H4 (cell line): ENCODE data around the gene ZNF841. TPM values are rescaled to one million over a fixed set of nuclear protein-coding genes. Genes with fewer than 3 reads are reported as not detected.
"Not testable (repeated sequence)": the region's sequence is repeated elsewhere in the genome, so short reads cannot be mapped to it uniquely, and the experiment has no call there.

Source experiments
- DNase-seq: peaks from one replicate; pipeline ENCODE4 v3.0.0-alpha.2; 2015; ENCODE audit warnings: low spot score
- total RNA-seq: library from RNA; depleted of rRNA; stranded (reverse); fragments of >200 nt; shearing (Covaris generic); gene quantifications from 2 replicates; pipeline ENCODE4 v1.2.3, GENCODE V29; 2014; rRNA removed

The ZNF841 gene
- total RNA-seq, 1 experiment from 2014 or later, result 22.0 TPM

DNA sequence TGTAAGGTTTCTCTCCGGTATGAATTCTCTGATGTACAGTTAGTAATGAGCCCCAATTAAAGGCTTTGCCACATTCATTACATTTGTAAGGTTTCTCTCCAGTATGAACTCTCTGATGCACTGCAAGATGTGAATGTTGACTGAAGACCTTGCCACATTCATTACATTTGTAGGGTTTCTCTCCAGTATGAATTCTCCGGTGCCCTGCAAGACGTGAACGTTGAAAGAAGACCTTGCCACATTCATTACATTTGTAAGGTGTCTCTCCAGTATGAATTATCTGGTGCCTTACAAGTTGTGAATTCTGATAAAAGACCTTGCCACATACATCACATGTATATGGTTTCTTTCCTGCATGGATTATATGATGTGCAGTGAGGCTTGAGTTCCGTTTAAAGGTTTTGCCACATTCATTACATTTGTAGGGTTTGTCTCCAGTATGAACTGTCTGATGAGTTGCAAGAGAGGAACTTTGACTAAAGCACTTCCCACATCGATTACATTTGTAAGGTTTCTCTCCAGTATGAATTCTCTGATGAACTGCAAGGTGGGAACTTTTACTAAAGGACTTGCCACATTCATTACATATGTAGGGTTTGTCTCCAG is 29.2 kb downstream of the ZNF841 start:
- no peak for DNase-seq

DNA sequence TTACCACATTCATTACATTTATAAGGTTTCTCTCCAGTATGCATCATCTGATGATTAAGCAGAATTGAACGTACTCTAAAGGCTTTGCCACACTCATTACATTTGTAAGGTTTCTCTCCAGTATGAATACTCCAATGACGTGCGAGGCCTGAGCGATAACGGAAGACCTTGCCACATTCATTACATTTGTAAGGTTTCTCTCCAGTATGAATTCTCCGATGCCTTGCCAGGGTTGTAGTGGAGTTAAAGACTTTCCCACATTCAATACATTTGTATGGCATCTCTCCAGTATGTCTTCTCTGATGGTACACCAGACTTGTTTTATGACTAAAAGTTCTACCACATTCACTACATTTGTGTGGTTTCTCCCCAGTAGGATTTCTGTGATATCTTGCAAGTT is 30.2 kb downstream of the ZNF841 start:
- no peak for DNase-seq

DNA sequence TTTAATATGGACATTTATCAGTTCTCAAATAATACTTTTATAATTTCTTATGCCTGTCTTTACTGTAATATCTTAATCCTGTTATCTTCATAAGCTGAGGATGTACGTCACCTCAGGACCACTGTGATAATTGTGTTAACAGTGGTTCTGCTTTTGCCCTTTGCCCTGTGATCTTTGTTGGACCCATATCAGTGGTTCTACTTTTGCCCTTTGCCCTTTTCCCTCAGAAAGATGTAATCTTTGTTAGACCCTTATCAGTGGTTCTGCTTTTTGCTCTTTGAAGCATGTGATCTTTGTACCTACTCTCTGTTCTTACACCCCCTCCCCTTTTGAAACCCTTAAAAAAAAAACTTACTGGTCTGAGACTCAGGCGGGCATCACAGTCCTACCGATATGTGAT is 39.1 kb downstream of the ZNF841 start:
- DNase-seq, result not testable (repeated sequence)

DNA sequence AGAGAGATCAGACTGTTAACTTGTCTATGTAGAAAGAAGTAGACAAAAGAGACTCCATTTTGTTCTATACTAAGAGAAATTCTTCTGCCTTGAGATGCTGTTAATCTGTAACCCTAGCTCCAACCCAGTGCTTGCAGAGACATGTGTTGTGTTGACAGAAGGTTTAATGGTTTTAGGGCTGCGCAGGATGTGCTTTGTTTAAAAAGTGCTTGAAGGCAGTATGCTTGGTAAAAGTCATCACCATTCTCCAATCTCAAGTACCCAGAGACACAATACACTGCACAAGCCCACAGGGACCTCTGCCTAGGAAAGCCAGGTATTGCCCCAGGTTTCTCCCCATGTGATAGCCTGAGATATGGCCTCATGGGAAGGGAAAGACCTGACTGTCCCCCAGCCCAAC is 43.8 kb downstream of the ZNF841 start:
- DNase-seq, result not testable (repeated sequence)

DNA sequence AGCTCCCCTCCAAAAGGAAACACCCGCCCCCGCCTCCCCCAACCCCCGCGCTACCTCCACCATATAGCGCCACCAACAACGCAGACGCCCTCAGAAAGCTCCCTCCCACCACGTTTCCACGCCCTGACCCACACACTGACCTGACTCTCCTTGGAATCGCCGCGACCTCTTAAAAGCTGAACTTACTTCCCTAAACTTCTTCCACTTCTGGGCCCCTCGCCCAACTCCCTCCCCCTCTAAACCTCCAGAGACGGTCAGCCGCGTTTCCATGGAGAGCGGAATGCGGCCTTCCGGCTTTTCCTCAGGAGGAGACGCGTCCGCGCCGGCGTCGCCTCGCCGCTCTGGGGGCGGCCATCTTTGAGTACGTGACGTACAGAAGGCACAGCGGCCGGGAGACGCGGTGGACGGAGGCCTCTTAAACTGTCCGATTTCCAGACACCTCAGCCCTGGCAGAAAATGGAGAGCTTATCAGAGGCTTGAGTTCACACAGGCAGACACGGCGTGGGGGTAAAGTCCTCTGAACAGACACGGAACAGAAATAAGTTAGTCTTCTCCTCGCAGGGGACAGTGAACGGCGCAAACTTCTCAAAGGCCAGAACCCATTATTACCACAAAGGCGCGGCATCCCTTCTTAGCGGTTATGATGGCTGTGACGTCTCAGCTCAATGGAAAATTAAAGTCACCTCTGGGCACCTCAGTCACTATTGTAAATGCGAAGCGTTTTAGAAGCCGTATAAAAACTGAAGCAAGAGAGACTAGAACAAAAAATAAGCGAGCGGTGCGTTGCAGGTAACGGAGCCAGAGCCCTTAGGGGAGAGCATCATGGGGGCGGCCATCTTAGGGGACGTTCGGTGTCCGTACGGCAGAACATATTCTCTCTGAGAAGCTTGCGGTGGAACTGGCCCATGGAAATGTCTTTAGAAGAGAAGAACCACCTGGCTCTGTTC is 46.7 kb downstream of the ZNF841 start, which contains the start of gene ZNF432:
Gene ZNF432, minus strand, starts transcription at position 284 of the 947 bp plus-strand sequence. CDS start 1,970 bp downstream, outside the sequence.
- peak; percentile 98 for DNase-seq

DNA sequence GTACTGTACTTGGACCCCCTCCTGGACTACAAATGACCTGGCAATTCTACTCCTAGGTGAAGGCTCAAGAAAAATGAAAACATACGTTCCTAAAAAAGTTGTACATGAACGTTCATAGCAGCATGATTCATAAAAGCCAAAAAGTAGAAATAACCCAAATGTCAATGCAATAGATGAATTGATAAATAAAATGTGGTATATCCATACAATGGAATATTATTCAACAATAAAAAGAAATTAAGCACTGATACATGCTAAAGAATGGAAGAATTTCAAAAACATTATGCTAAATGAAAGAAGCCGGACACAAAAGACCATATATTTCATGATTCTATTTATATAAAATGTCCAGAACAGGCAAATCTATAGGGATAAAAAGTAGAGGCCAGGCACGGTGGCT is 56.4 kb downstream of the ZNF841 start:
- no peak for DNase-seq

DNA sequence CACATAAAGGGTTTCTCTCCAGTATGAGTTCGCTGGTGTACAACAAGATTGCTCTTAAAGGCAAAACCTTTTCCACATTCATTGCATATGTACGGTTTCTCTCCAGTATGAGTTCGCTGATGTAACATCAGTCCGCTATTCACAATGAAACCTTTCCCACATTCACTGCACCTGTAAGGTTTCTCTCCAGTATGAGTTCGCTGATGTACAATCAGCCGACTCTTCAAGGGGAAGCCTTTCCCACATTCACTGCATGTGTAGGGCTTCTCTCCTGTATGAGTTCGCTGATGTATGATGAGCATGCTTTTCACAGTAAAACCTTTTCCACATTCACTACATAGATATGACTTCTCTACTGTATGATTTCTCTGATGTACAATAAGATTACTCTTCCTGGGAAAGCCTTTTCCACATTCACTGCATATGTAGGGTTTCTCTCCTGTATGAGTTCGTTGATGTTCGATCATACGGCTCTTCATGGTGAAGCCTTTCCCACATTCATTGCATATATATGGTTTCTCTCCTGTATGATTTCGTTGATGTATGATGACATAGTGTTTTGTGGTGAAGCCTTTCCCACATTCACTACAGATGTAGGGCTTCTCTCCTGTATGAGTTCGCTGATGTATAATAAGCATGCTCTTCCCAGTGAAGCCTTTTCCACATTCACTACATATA is 61.4 kb downstream of the ZNF841 start:
- peak; percentile 40 for DNase-seq

DNA sequence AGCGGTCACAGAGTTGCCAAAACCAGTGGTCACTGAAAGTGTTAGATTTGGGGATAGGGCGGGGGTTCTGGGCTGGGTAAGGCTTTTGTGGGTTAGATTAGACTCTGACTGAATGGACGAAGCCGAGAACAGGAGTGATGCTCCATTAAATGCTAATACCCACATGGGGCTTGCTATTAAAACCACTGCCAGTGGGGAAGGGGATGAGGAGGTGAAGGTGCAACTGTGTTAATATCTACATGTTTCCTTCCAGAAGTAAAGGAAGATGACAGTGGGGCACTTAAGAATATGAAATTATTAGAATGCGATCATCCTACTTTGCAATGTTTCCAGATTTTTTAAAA is 66.8 kb downstream of the ZNF841 start:
- no peak for DNase-seq

DNA sequence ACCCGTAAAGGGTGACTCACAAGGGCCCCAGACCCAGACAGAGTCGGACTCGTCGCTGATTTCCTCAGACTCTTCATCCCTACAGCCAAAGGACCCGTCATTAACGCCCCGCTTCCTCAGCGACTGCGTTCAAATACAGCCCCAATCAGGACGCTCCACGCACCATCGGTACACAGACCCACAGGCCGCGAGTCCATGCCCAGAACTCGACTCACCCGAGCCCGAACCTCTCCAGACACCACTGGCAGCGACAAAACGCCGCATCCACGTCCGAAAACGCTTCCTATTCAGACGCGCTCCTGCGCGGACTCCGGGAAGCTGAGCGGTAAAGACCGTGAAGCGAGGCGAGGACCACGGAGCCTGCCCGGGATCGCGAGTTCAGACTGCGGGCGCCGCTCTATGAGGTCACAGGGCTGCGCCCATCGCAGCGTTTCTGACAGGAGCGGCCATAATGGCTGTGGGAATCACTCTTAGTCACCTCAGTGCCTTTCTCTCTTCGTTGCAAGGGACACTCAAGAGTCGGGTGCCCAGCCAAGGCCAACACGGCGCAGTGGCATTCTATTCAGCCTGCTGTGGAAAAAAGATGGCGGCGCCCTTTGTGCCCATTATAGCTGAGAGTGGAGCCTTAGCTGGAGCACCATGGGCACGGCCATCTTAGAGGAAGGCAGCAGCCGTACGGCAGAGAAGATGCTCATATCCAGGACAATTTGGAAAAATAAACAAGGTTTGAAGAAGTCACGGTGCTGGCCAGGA is 67.4 kb downstream of the ZNF841 start, which contains the start of gene ZNF614:
Gene ZNF614, minus strand, starts transcription at position 353 of the 753 bp plus-strand sequence. CDS start 2,634 bp downstream, outside the sequence.
- peak; percentile 94 for DNase-seq

DNA sequence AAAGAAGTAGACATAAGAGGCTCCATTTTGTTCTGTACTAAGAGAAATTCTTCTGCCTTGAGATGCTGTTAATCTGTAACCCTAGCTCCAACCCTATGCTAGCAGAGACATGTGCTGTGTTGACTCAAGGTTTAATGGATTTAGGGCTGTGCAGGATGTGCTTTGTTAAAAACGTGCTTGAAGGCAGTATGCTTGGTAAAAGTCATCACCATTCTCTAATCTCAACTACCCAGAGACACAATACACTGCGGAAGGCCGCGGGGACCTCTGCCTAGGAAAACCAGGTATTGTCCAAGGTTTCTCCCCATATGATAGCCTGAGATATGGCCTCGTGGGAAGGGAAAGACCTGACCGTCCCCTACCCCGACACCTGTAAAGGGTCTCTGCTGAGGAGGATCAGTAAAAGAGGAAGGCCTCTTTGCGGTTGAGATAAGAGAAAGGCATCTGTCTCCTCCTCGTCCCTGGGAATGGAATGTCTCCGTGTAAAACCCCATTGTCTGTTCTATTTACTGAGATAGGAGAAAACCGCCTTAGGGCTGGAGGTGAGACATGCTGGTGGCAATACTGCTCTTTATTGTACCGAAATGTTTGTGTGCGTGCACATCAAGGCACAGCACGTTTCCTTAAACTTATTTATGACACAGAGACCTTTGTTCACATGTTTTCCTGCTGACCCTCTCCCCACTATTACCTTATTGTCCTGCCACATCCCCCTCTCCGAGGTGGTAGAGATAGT is 69.1 kb downstream of the ZNF841 start:
- not testable (repeated sequence) for DNase-seq

DNA sequence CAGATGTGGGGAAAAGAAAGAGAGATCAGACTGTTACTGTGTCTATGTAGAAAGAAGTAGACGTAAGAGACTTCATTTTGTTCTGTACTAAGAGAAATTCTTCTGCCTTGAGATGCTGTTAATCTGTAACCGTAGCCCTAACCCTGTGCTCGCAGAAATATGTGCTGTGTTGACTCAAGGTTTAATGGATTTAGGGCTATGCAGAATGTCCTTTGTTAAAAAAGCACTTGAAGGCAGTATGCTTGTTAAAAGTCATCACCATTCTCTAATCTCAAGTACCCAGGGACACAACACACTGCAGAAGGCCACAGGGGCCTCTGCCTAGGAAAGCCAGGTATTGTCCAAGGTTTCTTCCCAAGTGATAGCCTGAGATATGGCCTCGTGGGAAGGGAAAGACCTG is 71.1 kb downstream of the ZNF841 start:
- DNase-seq, result not testable (repeated sequence)

DNA sequence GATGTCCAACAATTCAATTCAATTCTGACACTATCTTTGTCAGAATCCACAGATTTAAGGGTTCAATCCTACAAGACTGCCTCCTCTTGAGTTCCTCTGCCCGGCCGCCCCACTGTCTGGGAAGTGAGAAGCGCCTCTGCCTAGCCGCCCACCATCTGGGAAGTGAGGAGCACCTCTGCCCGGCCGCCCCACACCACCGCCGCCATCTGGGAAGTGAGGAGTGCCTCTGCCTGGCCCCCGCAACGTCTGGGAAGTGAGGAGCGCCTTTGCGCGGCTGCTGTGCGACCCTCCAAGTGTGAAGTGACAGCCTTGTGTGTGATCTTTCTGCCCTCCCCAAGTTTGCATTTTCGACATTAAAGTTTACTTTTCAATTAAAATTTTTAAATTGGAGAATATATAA is 73.4 kb downstream of the ZNF841 start:
- no peak for DNase-seq

DNA sequence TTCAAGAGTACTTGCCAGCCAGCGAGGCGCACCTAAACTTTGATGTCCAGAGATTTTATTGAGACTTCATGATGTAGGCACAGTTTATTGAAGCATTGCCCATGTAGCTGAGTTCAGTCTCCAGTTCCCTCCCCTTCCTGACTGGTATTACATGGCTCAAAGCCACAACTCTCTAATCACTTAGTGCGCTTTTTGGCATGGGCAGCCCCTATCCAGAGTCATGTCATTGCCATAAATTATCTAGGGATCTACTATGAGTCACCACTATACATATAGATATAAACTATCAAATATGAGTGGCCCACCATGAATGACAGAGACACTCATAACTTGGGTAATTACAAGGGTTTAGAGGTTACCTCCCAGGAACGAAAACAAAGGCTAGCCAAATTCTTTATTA is 75.1 kb downstream of the ZNF841 start:
- DNase-seq, result no peak

Other genes starting within 250 kb of the ZNF841 start
- gene ZNF577, start 207.8 kb downstream of the ZNF841 start, total RNA-seq, result 4.0 and 5.1 TPM in 2 replicates
- 11.2 and 11.5 TPM in 2 replicates for gene ZNF649, start 190.7 kb downstream of the ZNF841 start, total RNA-seq
- gene ZNF613, start 168.3 kb downstream of the ZNF841 start, total RNA-seq, result 2.5 and 9.3 TPM in 2 replicates
- 5.7 and 7.1 TPM in 2 replicates for gene ZNF350, start 108.9 kb downstream of the ZNF841 start, total RNA-seq
- gene ZNF615, start 87.6 kb downstream of the ZNF841 start, total RNA-seq, result 12.0 and 14.8 TPM in 2 replicates
- 12.3 and 17.3 TPM in 2 replicates for gene ZNF614, start 67.4 kb downstream of the ZNF841 start, total RNA-seq
- 6.2 and 7.6 TPM in 2 replicates for gene ZNF432, start 46.9 kb downstream of the ZNF841 start, total RNA-seq
- 12.4 and 14.0 TPM in 2 replicates for gene ZNF616, start 44.2 kb upstream of the ZNF841 start, total RNA-seq
- gene ZNF836, start 75.9 kb upstream of the ZNF841 start, total RNA-seq, result 3.4 and 8.4 TPM in 2 replicates
- gene PPP2R1A, start 94.3 kb upstream of the ZNF841 start, total RNA-seq, result 225 and 236 TPM in 2 replicates
- 12.2 and 15.3 TPM in 2 replicates for gene ZNF766, start 173.8 kb upstream of the ZNF841 start, total RNA-seq
- 24.3 and 37.6 TPM in 2 replicates for gene ZNF480, start 201.4 kb upstream of the ZNF841 start, total RNA-seq
- gene ZNF610, start 240.5 kb upstream of the ZNF841 start, total RNA-seq, result 1.1 and 2.2 TPM in 2 replicates